ENCODE measurements around the gene PCDHB6. TPM values are rescaled to one million over a fixed set of nuclear protein-coding genes. Genes with fewer than 3 reads are reported as not detected.
"Not testable (repeated sequence)": the region's sequence is repeated elsewhere in the genome, so short reads cannot be mapped to it uniquely, and the experiment has no call there.

PCDHB6 gene
- total RNA-seq, 1 donor from 2014 or later, result not detected

- no peaks in the 10 kb centered on the region for H3K36me3 ChIP-seq
- no peaks in the 10 kb centered on the region for H3K4me1 ChIP-seq
- H3K27ac ChIP-seq, result no peak overlapping the region
- H3K27me3 ChIP-seq, result no peaks in the 10 kb centered on the region
- H3K9me3 ChIP-seq, result peaks cover 14% of the 10 kb centered on the region
- intact Hi-C loops (cut with DNase I), result no loop called here
- H3K4me3 ChIP-seq, result no peak overlapping the region
- no peak for DNase-seq (ENCODE audit: extremely low spot score in 2 of 2)
- no peak for TF ChIP-seq POLR2A (IDR thresholded peaks at IDR 0.05)
Observed at GRCh38 chr5:141155540-141156374, 5.9 kb downstream of the PCDHB6 start.

- H3K27me3 ChIP-seq; H3K36me3 ChIP-seq; H3K4me3 ChIP-seq; intact Hi-C loops (cut with DNase I); DNase-seq (ENCODE audit: extremely low spot score in 2 of 2); H3K4me1 ChIP-seq; H3K9me3 ChIP-seq; H3K27ac ChIP-seq: not testable (repeated sequence)
Observed at GRCh38 chr5:141157356-141157755, 7.5 kb downstream of the PCDHB6 start.

- intact Hi-C loops (cut with DNase I); H3K4me3 ChIP-seq; H3K4me1 ChIP-seq; H3K36me3 ChIP-seq; H3K27me3 ChIP-seq; DNase-seq (ENCODE audit: extremely low spot score in 2 of 2); H3K27ac ChIP-seq: not testable (repeated sequence)
- peaks cover 11% of the 10 kb centered on the region for H3K9me3 ChIP-seq
Observed at GRCh38 chr5:141157901-141158300, 8.0 kb downstream of the PCDHB6 start.

- peaks cover 15% of the 10 kb centered on the region for H3K9me3 ChIP-seq
- H3K36me3 ChIP-seq, result no peaks in the 10 kb centered on the region
- DNase-seq (ENCODE audit: extremely low spot score in 2 of 2), result no peak
- H3K4me3 ChIP-seq, result peak within 1 kb of the TSS in 1 of 2 donors; percentile 9
- no peaks in the 10 kb centered on the region for H3K27me3 ChIP-seq
- H3K4me1 ChIP-seq, result no peaks in the 10 kb centered on the region
- TF ChIP-seq POLR2A (IDR thresholded peaks at IDR 0.05) (no peak), POLR2AphosphoS5 (IDR thresholded peaks at IDR 0.05; ENCODE audit: insufficient read depth in 1 of 2, low read depth in 1 of 2) (no peak)
- no peak within 1 kb of the TSS for H3K27ac ChIP-seq
- intact Hi-C loops (cut with DNase I), result no loop called here
Observed at GRCh38 chr5:141172381-141173204, 22.7 kb downstream of the PCDHB6 start, which contains the start of gene PCDHB7. PCDHB7 (plus strand) TSS chr5:141172644; CDS start chr5:141172836, 192 bp downstream.

GRCh38 chr5:141174291-141175104 lies 24.6 kb downstream of the PCDHB6 start:
- H3K27me3 ChIP-seq, H3K36me3 ChIP-seq, H3K4me1 ChIP-seq, H3K27ac ChIP-seq, H3K4me3 ChIP-seq: not testable (repeated sequence)
- peaks cover 25% of the 10 kb centered on the region for H3K9me3 ChIP-seq
- intact Hi-C loops (cut with DNase I), result loop anchor here (5.0 kb wide), 1 partner anchor 1598 kb away; the partner anchor contains the start of gene ARHGAP26
- DNase-seq (ENCODE audit: extremely low spot score in 2 of 2), result peak in 1 of 2 donors; percentile 88

GRCh38 chr5:141175933-141176332 lies 26.1 kb downstream of the PCDHB6 start:
- Histone ChIP-seq H3K4me1 (no peaks in the 10 kb centered on the region), H3K4me3 (no peak overlapping the region), H3K27me3 (no peaks in the 10 kb centered on the region), H3K27ac (no peak overlapping the region), H3K36me3 (no peaks in the 10 kb centered on the region), H3K9me3 (peaks cover 29% of the 10 kb centered on the region)
- DNase-seq (ENCODE audit: extremely low spot score in 2 of 2), result no peak
- intact Hi-C loops (cut with DNase I), result loop anchor here (5.0 kb wide), 1 partner anchor 1596 kb away; the partner anchor contains the start of gene ARHGAP26
- TF ChIP-seq POLR2AphosphoS5 (IDR thresholded peaks at IDR 0.05; ENCODE audit: insufficient read depth in 1 of 2, low read depth in 1 of 2) (no peak), CTCF (IDR thresholded peaks at IDR 0.05) (no peak)

GRCh38 chr5:141177577-141178191 lies 27.8 kb downstream of the PCDHB6 start, which contains the start of gene PCDHB8:
PCDHB8 (plus strand) TSS chr5:141177790; CDS start chr5:141178035, 245 bp downstream.
- H3K9me3 ChIP-seq, result peaks cover 29% of the 10 kb centered on the region
- not testable (repeated sequence) for H3K4me1 ChIP-seq; H3K27me3 ChIP-seq; H3K27ac ChIP-seq; H3K4me3 ChIP-seq; DNase-seq (ENCODE audit: extremely low spot score in 2 of 2); H3K36me3 ChIP-seq
- intact Hi-C loops (cut with DNase I), result loop anchor here (5.0 kb wide), 1 partner anchor 1595 kb away; the partner anchor contains the start of gene ARHGAP26

GRCh38 chr5:141179371-141179770 lies 29.5 kb downstream of the PCDHB6 start:
- not testable (repeated sequence) for H3K27me3 ChIP-seq; H3K4me3 ChIP-seq; H3K4me1 ChIP-seq; DNase-seq (ENCODE audit: extremely low spot score in 2 of 2); H3K36me3 ChIP-seq; H3K27ac ChIP-seq
- intact Hi-C loops (cut with DNase I), result loop anchor here (5.0 kb wide), 1 partner anchor 1593 kb away; the partner anchor contains the start of gene ARHGAP26
- H3K9me3 ChIP-seq, result peaks cover 36% of the 10 kb centered on the region

GRCh38 chr5:141179876-141180275 lies 30.0 kb downstream of the PCDHB6 start:
- H3K4me1 ChIP-seq; DNase-seq (ENCODE audit: extremely low spot score in 2 of 2); H3K36me3 ChIP-seq; H3K4me3 ChIP-seq; H3K27ac ChIP-seq; H3K27me3 ChIP-seq: not testable (repeated sequence)
- intact Hi-C loops (cut with DNase I), result loop anchor here (5.0 kb wide), 1 partner anchor 1592 kb away; the partner anchor contains the start of gene ARHGAP26
- peaks cover 36% of the 10 kb centered on the region for H3K9me3 ChIP-seq
